Astrocyte of the cerebellum (primary cell): ENCODE measurements around the gene ATP6V0C.
"Not testable (repeated sequence)": the region's sequence is repeated elsewhere in the genome, so short reads cannot be mapped to it uniquely, and the experiment has no call there.

Experiments used
- DNase-seq: peaks from one replicate; pipeline ENCODE4 v3.0.0-alpha.2; 2011; ENCODE audit warnings: low read depth
- H3K4me3 ChIP-seq: 2 replicates; pipeline ENCODE4 v1.5.1; 2011; ENCODE audit warnings: mild to moderate bottlenecking, low read depth, low read length, moderate library complexity
- in situ Hi-C: cut with HindIII; loops from 2 replicates; pipeline ENCODE4 v1.10.0; 2017; ENCODE audit warnings: low sequenced_read_pairs
- TF ChIP-seq, protein P1 (sequence below): IDR thresholded peaks from 2 replicates; pipeline ENCODE4 v1.5.1; 2012; ENCODE audit warnings: low read length, low read depth, moderate library complexity, mild to moderate bottlenecking; ENCODE audit errors: missing control alignments

The ATP6V0C gene

DNA sequence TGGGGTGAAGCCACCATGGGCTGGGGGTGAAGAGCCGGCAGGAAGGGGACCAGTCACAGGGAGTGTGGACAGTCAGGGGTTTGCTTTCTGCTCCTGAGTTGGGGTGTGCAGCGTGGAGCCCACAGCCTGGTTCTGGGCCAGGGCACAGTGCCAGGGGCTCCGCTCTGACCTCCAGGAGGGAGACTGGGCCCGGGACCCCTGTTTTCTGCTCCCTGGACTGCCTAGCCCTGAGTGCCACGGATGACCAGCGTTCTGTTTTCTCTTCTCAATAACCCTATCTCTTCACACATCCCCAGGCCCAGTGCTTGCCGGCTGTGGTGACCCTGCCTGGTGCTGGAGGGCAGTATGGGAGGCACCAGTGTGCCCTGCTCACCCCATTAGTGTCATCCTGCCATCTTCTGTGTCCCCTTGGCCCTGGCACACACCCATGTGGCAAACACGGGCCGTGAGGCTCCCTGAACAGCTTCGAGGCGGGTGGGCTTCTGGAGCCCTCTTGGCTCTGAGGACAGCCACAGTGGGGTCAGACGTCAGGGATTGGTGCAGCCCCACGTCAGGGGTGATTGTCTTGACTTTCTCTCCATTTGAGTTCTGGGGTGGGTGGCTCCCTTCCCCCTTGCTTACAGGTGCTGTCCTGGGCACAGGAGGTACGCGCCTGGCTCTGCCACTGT, 16.3 kb downstream of the ATP6V0C start:
- TF ChIP-seq, protein P1, sequence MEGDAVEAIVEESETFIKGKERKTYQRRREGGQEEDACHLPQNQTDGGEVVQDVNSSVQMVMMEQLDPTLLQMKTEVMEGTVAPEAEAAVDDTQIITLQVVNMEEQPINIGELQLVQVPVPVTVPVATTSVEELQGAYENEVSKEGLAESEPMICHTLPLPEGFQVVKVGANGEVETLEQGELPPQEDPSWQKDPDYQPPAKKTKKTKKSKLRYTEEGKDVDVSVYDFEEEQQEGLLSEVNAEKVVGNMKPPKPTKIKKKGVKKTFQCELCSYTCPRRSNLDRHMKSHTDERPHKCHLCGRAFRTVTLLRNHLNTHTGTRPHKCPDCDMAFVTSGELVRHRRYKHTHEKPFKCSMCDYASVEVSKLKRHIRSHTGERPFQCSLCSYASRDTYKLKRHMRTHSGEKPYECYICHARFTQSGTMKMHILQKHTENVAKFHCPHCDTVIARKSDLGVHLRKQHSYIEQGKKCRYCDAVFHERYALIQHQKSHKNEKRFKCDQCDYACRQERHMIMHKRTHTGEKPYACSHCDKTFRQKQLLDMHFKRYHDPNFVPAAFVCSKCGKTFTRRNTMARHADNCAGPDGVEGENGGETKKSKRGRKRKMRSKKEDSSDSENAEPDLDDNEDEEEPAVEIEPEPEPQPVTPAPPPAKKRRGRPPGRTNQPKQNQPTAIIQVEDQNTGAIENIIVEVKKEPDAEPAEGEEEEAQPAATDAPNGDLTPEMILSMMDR, result no peak

DNA sequence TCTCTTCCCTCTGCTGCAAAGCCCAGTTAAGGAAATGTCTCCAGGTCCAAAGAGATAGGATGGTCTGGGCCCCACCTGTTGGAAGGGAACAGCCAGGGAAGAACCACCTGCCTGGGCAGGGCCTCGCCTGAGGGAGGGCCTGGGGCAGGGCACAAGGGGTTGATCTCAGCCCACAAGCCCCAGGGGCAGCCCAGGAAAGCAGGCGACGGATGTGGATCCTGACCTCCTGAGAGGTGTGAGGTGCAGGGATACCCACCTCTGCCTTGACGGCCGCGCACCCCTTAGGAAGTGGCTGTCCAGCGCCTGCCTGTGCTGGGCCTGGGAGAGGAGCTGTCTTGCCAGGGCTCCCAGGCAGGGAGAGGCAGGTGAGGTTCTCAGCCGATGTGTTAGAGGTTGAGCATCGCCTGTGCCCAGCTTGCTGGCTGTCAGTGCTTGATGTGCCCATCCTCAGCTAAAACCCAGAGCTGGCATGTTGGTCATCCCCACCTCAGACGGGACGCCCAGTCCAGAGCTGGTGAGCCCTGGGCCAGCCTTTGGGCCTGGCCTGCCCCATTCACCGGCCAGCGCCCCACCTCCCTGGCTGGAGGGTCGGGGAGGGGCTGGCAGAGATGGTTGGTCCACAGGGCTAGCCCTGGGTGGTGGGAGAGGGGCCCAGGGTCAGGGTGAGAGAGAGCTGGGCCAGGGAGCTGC, 17.0 kb downstream of the ATP6V0C start:
- TF ChIP-seq, protein P1, result no peak
- DNase-seq, result no peak
- H3K4me3 ChIP-seq, result no peak overlapping the region
- in situ Hi-C loops, result no loop called here

More for the DNA sequence above, 16.3 kb downstream of the ATP6V0C start:
- in situ Hi-C loops, result no loop called here
- no peak for DNase-seq
- H3K4me3 ChIP-seq, result no peak overlapping the region

DNA sequence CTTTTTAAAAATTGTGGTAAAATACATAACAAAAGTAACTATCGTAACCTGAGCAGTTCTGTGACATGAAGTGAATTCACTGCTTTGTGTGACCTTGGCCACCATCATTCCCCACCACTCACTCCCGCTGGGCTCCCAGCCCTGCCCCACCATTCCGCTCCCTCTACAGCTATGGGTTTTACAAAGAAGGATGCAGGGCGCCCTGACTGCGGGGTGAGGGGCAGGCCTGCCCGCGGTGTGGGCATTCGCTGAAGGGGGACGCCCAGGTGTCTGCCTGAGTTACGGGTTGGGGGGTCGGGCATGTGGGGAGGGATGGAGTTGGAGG, 17.6 kb downstream of the ATP6V0C start, which contains the start of gene CEMP1:
TSS of gene CEMP1 (minus strand) at position 38 of the 325 bp plus-strand sequence. CDS start 335 bp downstream, outside the sequence.
- in situ Hi-C loops, result no loop called here
- no peak for DNase-seq
- TF ChIP-seq, protein P1, result no peak
- H3K4me3 ChIP-seq, result peak within 1 kb of the TSS; percentile 52

DNA sequence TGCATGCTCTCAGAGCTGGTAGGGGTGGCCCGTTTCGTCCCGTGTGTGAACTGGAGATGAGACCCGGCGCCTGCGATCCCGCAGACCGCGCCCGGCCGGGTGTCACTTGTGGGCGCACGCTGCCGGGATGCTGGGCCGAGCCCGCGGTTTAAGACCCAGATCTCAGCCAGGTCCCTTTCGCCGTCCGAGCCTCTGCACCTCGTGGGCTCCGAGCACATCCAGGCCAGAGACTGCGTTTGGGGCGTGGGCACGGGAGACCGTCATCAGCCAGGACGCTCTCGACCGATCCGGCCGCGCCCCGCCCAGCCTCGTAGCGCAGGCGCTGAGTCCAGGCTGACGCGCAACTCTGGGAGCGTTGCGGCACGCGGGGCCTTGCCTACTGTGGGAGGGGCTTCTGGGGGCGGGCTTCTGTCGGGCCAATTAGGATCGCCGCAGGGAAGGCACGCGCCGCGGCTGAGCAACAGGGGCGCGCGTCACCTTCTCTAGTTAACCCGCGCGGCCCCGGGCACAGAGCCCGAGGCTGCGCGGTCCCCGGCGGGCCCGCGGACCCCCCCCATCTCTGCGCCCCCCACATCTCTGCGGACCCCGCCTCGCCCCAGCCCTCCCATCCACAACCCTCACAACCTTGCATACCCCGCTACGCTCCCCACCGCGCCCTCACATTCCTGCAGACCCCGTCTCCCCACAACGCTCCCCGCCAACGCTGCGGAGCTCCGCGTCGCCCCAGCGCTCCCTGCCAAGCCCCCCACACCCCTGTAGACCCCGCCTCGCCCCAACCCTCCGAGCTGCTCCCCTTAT, 18.1 kb downstream of the ATP6V0C start:
- TF ChIP-seq, protein P1, result no peak
- peak overlapping the region; percentile 52 for H3K4me3 ChIP-seq
- in situ Hi-C loops, result no loop called here
- DNase-seq, result peak; percentile 87

DNA sequence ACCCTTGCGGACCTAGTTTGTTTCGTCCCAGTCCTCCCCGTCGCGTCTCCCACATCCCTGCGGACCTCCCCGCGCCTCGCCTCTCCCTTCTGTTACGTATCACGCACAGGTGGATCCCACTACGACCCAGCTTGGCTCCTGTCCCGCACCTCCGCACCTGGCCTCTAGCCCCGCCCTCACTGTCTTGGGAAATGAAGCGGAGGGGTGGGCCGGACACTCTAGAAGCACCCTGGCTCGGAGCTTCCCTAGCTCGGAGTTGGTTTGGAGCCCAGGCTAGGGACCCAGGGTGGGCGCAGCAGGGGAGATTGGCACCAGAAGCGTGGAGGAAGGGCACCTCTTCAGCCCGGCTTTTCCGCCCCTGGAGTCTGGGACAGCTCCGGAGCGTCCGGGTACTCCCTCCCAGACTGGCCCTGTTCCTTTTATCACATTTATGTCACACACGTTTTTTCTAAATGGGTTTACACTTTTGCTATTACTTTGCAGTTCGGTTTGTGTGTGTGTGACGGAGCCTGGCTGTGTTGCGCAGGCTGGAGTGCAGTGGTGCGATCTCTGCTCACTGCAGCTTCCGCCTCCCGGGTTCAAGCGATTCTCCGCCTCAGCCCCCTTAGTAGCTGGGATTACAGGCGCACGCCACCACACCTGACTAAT, 18.9 kb downstream of the ATP6V0C start:
- in situ Hi-C loops, result no loop called here
- peak overlapping the region; percentile 52 for H3K4me3 ChIP-seq
- DNase-seq, result no peak
- TF ChIP-seq, protein P1, result no peak

DNA sequence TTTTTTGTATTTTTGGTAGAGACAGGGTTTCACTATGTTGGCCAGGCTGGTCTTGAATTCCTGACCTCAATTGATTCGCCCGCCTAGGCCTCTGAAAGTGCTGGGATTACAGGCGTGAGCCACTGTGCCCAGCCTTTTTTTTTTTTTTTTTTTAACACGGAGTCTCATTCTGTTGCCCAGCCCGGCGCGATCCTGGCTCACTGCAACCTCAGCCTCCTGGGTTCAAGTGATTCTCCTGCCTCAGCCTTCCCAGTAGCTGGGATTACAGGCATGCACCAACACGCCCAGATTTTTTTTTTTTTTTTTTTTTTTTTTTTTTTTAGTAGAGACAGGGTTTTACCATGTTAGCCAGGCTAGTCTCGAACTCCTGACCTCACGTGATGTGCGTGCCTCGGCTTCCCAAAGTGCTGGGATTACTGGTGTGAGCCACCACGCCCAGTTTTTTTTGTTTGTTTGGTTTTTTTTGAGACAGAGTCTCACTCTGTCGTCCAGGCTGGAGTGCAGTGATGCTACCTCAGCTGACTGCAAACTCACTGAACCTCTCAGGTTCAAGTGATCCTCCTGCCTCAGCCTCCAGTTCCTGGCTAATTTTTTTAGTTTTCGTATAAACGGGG, 19.5 kb downstream of the ATP6V0C start:
- H3K4me3 ChIP-seq, in situ Hi-C loops, DNase-seq: not testable (repeated sequence)
